HG02678 (cell line): ENCODE data around the gene MRPL14.
A peak's percentile ranks its signal among the peaks of the same experiment; 100 is the strongest.

Source experiments
- ATAC-seq: cut with Tn5 transposase; IDR thresholded peaks from one replicate; pipeline ENCODE4 v1.9.1; 2021; ENCODE audit warnings: mild to moderate bottlenecking, moderate library complexity; ENCODE audit not compliant: unreplicated experiment

The MRPL14 gene

DNA sequence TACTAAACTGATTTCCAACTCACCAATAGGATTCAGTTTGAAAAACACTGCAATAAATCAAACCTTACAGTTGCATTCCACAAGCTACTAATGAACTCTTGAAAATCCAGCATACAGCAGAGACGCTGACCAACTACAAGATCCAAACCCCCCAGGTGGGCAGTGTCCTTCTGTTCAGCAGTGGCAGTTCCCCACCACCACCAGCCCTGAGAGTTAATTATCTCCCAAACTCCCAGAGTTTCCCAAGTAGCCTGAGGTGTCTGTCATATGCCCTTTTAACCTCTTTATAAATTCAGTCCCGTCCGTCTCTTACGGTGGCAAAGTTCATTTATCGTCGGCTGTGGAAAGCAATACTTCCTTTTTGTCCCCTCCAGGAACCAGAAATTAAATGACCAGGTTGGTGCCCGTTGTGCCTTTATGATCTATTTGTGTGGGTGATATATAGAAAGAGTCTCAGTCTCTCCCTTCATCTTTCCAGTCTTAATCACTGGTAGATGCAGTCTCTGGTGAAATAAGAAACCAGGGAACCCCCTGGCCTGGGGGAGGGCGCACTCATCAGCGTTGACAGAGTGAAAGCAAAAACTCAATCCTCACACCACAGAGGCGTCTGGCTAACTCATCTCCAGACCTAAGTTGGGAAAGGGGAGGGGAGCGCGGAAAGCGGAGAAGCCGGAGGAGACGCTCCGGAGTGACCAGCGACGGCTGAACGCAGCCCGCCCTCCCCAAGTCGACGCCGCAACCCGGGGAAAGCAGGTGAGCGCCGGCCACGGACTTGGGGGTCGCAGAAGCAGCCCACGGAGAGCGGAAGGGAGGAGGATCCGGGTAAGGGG lies 717 bp downstream of the MRPL14 start:
- ATAC-seq: peak; percentile 43

DNA sequence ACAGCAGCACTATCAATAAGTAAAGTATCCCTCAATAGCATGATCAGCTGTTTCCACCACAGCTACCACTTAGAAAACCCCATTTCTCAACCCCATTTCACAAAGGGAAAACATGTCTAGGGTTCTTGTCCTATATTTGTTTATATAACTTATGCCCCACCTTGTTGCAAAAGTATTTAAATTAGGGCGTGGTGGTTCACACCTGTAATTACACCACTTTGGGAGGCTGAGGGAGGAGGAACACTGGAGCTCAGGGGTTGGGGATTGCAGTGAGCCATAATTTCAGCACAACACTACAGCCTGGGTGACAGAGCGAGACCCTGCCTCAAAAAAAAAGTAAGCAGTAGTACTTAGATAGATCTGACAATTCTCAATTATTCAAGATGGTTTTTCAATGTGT lies 3.7 kb downstream of the MRPL14 start:
- no peak for ATAC-seq

DNA sequence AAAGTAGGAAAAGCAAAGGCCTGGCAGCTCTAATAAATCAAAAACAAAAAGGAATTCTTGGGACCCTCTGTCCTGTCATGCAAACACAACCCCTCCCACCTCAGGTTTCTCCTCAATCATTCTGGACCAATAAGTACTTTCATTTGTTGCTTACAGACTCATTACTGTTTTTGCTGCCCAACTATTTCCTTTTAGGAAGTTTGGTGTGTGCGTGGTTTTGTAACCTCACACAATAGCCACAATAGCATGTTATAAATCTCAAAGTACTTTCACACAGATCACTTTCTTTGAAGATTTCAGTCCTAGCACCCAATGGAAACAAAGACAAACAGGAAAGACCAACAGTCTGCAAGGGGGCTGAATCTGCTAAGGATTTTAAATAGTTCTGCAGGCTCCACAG lies 4.5 kb downstream of the MRPL14 start:
- ATAC-seq: no peak

GRCh38 chr6:44120692-44121443 lies 6.4 kb downstream of the MRPL14 start:
- no peak for ATAC-seq

GRCh38 chr6:44119704-44120262 lies 7.5 kb downstream of the MRPL14 start:
- ATAC-seq: no peak

GRCh38 chr6:44117397-44118128 lies 9.7 kb downstream of the MRPL14 start:
- no peak for ATAC-seq

GRCh38 chr6:44116641-44117382 lies 10.4 kb downstream of the MRPL14 start:
- ATAC-seq: no peak

DNA sequence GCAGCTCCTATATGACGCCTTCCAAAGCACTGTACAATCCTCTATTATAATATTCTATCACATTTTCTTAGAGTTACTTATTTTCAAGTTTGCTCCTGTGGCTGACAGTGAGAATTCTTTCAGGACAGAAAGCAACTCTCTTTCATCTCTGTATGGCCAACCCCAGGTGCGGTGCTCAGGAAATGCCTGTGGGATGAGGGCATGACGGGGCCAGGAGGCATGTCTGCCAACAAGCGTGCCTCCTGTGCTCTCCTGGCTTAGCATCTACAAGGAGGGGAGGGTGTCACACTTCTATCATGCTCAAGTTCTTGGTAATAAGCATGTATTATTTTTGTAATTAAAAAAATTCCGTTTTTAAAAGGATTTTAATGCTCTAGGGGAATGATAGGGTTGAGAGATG lies 11.4 kb downstream of the MRPL14 start:
- ATAC-seq: no peak

DNA sequence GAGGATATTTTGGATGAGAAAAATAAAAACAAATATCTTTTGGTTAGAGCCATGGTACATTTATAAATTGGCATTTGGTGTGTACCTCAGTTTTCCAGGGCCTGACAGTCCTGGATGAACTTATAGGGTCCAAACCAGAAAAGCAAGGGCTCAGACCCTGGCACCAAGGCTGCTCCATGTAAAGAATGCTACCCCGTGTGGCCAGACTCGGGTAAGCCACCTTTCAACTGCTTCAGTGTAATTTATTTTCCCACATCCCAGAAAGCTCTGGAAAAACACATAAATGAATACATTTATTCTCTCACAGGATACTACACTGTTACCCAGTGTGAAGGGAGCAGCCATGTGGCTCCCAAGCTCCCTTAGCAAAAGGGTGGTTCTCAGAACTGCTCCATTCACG lies 13.8 kb downstream of the MRPL14 start:
- no peak for ATAC-seq

DNA sequence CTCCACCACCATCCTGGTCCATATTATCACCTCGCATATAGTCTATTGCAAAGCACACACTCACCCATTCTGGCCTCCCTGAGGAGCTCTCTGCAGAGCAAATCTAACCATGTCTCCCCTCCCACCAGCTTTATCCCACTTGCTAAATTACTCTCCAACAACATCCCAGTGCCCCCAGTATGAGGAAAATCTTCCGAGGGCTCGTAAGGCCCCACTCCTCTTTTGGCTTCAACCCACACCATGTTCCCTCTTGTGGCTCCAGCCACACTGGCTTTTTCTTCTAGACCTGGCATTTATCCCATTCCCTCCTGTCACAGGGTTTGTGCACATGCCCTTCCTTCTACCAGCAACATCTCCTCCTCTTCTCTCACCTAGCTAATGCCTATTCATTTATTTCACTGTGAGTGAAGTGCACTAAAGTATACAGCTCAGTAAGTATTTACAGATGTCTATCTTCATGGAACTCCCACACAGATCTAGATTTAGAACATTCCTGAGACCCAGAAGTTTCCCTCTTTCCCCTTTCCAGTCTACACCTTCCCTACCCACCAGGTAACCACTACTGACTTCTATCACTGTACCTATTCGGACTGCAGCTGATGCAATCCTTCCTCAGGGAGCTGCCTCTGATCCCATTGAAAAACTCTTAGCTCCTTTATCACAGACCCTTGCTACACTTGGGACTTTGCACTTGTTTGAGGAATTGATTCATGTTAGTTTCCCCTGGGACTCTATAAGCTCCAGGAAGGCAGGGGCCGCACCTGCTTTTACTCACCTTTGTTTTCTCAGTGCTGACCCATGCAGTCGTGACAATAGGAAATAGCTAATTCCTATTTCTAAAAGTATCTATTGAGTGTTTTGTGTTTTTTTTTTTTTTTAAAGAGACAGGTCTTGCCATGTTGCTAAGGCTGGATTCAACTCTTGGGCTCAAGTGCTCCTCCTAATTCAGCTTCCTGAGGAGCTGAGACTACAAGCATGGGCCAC lies 15.5 kb downstream of the MRPL14 start:
- no peak for ATAC-seq

DNA sequence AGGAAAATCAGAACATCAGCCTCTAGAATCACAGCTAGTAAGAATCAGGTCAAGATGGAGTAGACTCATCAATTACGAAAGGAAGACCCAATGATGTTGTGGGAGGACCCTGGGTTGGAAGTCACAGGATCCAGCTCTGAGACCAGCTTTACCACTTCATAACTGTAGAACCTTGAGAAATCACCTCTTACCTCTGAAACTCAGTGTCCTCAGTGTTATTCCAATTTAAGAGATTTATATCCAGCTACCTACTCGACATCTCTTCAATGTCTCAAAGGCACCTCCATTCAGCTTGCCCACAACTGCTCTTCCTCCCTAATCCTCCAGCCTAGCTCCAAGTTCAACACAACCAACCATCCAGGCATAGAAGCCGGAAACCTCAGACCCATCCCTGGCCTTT lies 16.3 kb downstream of the MRPL14 start:
- ATAC-seq: no peak

DNA sequence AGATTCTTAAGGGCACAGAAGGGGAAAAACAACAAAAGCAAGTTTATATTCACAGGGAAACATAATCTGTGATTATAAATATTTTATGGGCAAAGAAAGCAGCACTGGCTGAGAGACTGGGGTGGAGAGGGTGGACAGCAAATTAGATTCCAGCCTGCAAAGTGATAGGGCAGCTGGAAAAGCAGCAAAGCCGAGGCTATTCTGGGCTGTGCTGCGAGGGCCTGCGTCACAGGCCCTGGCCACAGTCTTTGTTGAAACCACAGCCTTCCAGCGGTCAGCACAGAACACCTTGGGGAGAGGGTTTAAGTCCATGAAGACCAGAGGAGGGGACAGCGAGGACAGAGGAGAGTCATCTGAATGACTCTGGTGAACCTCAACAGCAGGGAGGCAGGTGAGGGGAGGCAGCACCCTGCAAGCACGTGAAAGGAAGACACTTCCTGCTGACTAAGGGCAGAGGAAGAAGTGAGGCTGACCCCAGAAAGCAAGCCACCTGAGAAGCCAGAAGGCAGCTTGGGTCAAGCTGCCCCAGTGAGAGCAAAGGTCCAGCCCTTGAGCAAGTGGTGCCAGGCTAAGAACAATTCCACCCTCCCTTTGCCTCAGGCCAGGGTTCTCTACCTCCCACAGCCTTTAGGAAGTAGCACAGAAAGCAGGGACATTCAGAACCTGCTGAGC lies 17.1 kb downstream of the MRPL14 start:
- no peak for ATAC-seq

- no peak for ATAC-seq
Observed at GRCh38 chr6:44109212-44109611, 18.0 kb downstream of the MRPL14 start.

- no peak for ATAC-seq
Observed at GRCh38 chr6:44108471-44108870, 18.8 kb downstream of the MRPL14 start.

GRCh38 chr6:44107017-44107416 lies 20.2 kb downstream of the MRPL14 start:
- no peak for ATAC-seq

DNA sequence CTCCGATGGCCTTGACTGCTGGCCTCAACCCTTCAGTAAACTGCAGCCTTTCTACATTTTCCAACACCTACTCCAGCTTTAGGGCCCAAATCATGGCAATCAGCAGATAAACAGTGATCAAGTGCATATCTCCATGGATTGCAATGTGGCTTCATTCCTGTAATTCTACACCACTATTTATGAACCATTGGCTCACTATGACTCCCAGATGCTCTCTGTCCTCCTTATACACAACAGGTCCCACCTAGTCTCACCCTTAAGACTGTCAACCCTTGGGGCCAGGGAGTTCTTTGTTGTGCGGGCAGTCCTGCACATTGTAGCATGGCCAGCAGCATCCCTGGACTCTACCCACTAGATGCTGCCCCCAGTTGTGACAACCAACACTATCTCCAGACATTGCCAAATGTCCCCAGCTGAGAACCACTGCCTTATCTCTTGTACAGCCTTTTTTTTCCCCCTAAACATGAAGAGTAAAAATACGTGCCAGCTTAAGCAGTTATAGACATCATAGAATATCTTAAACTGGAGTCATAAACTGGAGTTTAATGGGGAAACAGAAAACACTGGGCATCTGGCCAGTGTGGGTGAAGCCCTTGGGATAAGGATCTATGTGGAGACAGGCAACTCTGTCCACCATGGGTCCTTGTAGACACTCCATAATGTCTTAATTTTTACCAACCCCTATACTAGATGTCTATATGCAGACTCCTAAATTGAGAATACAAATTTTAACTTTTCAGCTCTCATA lies 21.1 kb downstream of the MRPL14 start:
- no peak for ATAC-seq

- ATAC-seq: no peak
Observed at GRCh38 chr6:44105146-44105545, 22.1 kb downstream of the MRPL14 start.

GRCh38 chr6:44104481-44105021 lies 22.7 kb downstream of the MRPL14 start:
- no peak for ATAC-seq
